Adipose tissue (tissue), 3 donors: Measurements from ENCODE around the gene GGTA1. TPM values are rescaled to one million over a fixed set of nuclear protein-coding genes. Genes with fewer than 3 reads are reported as not detected.

Experiments
- H3K27ac ChIP-seq: one replicate; pipeline ENCODE4 v1.5.1; 2013; ENCODE audit warnings: low read depth, low read length
- WGBS, 3 donors: extraction: QIAGEN DNeasy Blood & Tissue Kit; methylation state at CpG; one replicate each; pipeline ENCODE4 v1.1.7; 2013; 5-methylcytosine and 5-hydroxymethylcytosine counted together
- polyA plus RNA-seq, 3 donors: library from polyadenylated mRNA; stranded (reverse); fragments of 200-250 nt; gene quantifications; one replicate each; pipeline ENCODE4 v1.2.3, GENCODE V29; 2013
- donor health status: healthy with polysubstance abuse.
- donor health status: Bipolar disorder and iron deficiency.
- donor health status: healthy.

Gene GGTA1
- polyA plus RNA-seq, 3 donors: 0.62 to 37.5 (median 3.7) TPM

DNA sequence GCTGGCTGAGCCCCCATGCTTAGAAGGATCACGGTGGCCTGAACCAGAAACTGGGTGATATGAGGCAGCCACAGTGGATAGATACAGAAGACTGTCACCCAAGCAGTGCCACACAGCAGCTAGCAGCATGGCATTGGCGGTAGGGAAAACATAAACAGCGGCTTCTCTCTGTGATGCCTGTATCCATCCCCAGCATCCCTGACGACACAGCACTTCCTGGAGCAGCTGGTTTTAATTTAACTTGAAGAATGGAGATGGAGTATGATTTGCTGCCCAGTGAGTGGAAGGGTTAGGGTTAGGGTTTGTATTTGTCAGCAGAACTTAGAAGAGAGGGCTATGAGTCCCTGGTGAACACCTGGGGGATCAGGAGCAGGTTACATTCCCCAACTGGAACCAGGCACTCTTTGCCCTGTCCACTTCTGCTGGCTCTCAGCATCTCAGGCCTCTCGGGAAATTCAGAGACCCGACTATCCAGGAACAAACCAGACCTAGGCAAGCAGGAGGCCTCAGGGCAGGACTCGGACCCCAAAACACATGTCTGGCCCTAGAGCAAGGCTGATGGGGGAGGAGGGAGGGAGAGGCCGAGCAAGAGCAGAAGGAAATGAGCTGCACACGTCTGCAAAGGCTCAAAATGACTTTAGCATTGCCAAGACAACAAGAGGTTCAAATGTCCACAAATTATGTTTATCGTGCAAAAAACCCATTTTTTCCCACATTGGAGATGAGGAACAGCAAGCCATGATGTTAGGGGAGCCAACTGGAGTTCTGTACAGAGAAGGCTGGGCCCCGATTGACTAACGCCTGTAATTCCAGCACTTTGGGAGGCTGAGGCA, 6.5 kb upstream of the GGTA1 start:
- no peak overlapping the region for H3K27ac ChIP-seq
- WGBS, 3 donors: 65 to 71% (median 67%) methylated on average over 12 of the region's 12 CpGs

GRCh38 chr9:121503444-121503843, 3.8 kb upstream of the GGTA1 start:
- WGBS, 3 donors: 39 to 67% (median 40%) methylated on average over 3 of the region's 3 CpGs
- H3K27ac ChIP-seq: no peak overlapping the region

DNA sequence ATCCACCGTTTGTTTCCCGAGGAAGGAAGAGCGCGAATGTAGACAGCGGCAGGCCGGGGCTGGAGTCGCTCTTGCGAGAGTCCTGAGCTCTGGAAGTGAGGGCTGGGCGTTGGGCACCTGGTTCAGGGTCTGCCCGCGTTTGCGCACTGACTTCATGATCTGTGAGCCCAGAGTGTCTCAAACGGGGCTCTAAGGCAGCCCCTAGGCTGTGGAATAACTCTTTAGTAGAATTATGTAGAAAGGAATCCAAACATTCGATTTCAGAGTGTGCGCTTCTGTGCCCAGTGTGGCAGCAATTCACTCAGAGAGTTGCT, 478 bp upstream of the GGTA1 start:
- WGBS, 3 donors: 9 to 13% (median 12%) methylated on average over 15 of the region's 15 CpGs
- no peak overlapping the region for H3K27ac ChIP-seq

DNA sequence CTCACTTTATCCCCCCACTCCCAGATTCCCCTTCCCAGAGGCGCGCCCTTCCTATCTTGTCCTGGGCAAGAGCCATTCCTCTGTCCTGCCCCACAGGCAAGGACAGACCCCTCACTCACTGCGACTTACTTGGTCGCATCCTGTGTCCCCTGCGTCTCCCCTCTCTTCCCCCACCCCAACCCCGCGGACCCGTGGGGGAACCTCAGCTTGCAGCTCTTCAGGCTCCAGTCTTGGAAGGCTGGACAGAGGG, 542 bp downstream of the GGTA1 start:
- H3K27ac ChIP-seq: no peak overlapping the region
- WGBS, 3 donors: 1 to 3% (median 2%) methylated on average over 7 to 8 of the region's 8 CpGs

DNA sequence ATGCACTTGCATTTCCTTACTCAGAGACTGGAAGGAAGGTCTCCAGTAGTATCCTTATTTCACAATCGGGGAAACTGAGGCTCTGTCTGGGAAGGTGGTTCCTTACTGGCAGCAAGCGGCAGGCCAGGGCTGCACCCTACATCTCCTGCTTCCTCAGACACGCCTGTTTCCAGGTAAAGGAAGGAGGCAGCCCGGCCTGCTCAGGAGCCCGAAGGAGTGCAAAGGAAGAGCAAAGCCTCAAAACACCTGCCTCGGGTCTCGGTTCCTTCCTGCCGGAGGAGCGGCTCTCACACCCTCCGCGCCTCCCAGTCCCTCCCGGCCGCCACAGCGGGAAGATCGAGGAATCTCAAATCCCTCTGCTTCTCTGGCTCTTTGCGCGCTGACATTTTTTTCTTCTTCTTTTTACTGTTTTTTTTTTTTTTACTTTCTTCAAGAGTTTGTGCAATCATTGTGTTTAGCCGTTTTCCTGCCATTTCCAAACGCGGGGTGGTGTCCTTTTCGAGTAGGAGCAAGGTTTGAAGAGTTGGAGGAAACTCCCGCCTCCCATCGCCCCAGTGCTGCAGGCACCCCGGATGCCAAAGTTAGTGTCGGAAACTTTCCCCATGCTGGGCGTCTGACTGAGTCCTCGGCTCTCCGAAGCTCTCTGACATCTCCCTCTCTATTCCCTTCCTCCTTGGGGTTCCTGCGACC, 1.0 kb downstream of the GGTA1 start:
- WGBS, 3 donors: 1 to 3% (median 2%) methylated on average over 29 of the region's 29 CpGs
- H3K27ac ChIP-seq: no peak overlapping the region

GRCh38 chr9:121498150-121498486, 1.5 kb downstream of the GGTA1 start:
- H3K27ac ChIP-seq: no peak overlapping the region
- 1 to 5% (median 2%) methylated on average over 4 of the region's 4 CpGs for WGBS, 3 donors

- no peak overlapping the region for H3K27ac ChIP-seq
Observed at GRCh38 chr9:121495976-121496375, 3.7 kb downstream of the GGTA1 start.

DNA sequence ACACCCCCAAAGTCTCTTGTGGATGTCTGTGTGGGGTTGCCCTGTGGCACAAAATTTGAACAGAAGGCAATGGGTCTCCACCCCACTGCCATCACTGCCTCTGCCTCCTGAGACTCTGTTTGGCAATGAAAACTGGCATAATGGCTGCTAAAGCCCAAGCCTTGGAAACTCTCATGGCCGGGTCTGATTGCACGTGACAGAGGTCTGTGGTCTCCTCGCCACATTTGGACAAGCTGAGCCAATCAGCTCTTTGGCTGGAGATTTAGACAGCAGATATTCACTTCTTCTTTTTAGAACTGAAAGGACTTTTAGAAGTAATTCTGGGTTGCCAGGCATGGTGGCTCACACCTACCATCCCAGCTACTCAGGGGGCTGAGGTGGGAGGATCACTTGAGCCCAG, 5.5 kb downstream of the GGTA1 start:
- 38 to 78% (median 59%) methylated on average over 3 of the region's 3 CpGs for WGBS, 3 donors
- no peak overlapping the region for H3K27ac ChIP-seq

GRCh38 chr9:121491111-121491510, 8.5 kb downstream of the GGTA1 start:
- 79 to 85% (median 80%) methylated on average over 5 of the region's 5 CpGs for WGBS, 3 donors
- no peak overlapping the region for H3K27ac ChIP-seq

DNA sequence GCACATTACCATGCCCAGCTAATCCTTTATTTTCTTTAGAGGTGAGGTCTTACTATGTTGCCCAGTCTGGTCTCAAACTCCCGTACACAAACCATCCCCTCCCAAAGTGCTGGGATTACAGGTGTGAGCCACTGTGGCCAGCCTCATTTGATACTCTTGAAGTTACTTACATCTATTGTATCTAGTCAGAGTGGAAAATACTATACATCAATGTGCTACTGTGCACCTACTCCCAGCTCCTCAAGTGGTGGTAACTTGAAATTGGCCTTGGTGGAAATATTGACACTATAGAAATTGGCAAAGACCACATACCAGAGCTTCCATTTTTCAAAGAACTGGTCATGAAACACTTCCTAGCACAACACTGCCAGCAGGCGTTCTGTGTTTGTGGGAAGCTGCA, 10.3 kb downstream of the GGTA1 start:
- no peak overlapping the region for H3K27ac ChIP-seq
- WGBS, 3 donors: 80 to 85% (median 85%) methylated on average over 2 of the region's 2 CpGs

GRCh38 chr9:121486043-121486442, 13.6 kb downstream of the GGTA1 start:
- WGBS, 3 donors: 55 to 76% (median 69%) methylated on average over 4 of the region's 4 CpGs
- no peak overlapping the region for H3K27ac ChIP-seq

- WGBS, 3 donors: 51 to 92% (median 52%) methylated on average over 4 of the region's 4 CpGs
Observed at GRCh38 chr9:121485623-121486022, 14.0 kb downstream of the GGTA1 start.

GRCh38 chr9:121484651-121485446, 14.8 kb downstream of the GGTA1 start:
- 69 to 72% (median 72%) methylated on average over 11 of the region's 11 CpGs for WGBS, 3 donors
- no peak overlapping the region for H3K27ac ChIP-seq

More at GRCh38 chr9:121485623-121486022, 14.0 kb downstream of the GGTA1 start:
- no peak overlapping the region for H3K27ac ChIP-seq

GRCh38 chr9:121483473-121484031, 16.1 kb downstream of the GGTA1 start:
- H3K27ac ChIP-seq: no peak overlapping the region
- 74 to 78% (median 77%) methylated on average over 7 of the region's 7 CpGs for WGBS, 3 donors

GRCh38 chr9:121483049-121483448, 16.6 kb downstream of the GGTA1 start:
- no peak overlapping the region for H3K27ac ChIP-seq
- 62 to 69% (median 64%) methylated on average over 5 of the region's 5 CpGs for WGBS, 3 donors

GRCh38 chr9:121478816-121479676, 20.6 kb downstream of the GGTA1 start:
- 41 to 57% (median 55%) methylated on average over 8 of the region's 8 CpGs for WGBS, 3 donors
- H3K27ac ChIP-seq: no peak overlapping the region

DNA sequence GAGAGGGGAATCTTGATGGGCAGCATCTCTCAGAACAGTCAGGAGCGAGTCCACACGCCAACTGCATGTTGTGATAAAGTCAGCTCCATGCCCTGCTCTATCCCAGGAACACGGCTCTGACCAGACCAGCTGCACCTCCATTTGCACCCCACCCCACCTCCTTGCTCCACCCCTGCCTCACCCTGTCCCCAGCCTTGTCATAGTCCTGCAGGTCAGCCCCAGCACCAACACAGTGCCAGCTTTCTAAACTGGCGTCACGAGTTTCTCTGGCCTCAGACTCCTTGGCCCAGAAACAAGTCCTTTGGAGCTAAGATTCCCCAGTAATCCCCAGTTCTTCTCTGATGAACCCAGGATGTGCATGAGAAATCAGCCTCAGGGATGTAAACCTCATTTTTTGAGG, 23.5 kb downstream of the GGTA1 start:
- no peak overlapping the region for H3K27ac ChIP-seq
- WGBS, 3 donors: 88 to 95% (median 89%) methylated on average over 5 of the region's 5 CpGs

DNA sequence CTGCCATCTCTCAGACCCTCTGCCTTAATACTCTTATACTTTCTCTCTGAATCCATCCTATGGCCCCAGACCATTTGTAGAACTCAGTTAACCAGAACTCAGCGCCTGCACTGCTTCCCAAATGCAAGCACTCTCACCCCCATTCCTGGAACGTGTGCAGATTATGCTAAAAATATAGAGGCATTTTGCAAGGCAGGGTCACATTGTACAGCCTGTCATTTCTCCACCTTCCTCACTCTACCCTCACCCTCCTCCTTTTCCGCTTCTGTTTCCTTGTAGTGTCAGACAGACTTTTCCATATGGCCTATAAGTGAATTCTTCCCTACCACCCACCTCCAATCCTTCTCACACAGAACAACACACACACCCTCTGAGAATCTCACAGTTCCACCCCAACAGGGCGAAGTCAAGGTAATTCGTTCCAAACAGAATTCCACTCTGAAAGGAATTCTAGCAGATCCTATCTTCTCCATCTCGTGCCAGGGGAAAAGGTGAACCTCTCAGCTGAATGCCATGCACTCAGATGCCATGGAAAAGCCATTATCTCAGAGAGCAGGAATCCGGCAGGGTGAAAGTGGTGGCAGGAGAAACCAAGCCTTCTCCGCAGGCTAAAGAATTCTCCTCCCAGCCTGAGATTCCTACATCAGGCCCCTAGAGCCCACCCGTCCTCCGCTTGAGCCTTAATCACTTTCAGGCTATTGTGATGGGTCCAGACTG, 25.3 kb downstream of the GGTA1 start:
- WGBS, 3 donors: 67 to 77% (median 73%) methylated on average over 10 of the region's 10 CpGs

More for the DNA sequence above, 25.3 kb downstream of the GGTA1 start:
- H3K27ac ChIP-seq: no peak overlapping the region
